HepG2 (cell line): ENCODE measurements around the gene MICB. TPM values are rescaled to one million over a fixed set of nuclear protein-coding genes. Genes with fewer than 3 reads are reported as not detected.
A peak's percentile ranks its signal among the peaks of the same experiment; 100 is the strongest.

Experiments used
- CENPX ChIP-seq: sonication (generic); formaldehyde crosslinking; IDR thresholded peaks from 2 replicates; pipeline ENCODE4 v1.9.0; 2021; ENCODE audit warnings: mild to moderate bottlenecking, missing genetic modification reagents, moderate library complexity
- FOXA3 ChIP-seq: IDR thresholded peaks from 2 replicates; pipeline ENCODE4 v1.6.1; 2016; ENCODE audit warnings: missing genetic modification reagents, missing compliant biosample characterization
- GMEB2 ChIP-seq: IDR thresholded peaks from 2 replicates; pipeline ENCODE4 v1.6.1; 2016; ENCODE audit warnings: missing biosample characterization, missing genetic modification reagents, low read depth
- ISX ChIP-seq: sonication (generic); formaldehyde crosslinking; conservative IDR thresholded peaks from 2 replicates; pipeline ENCODE4 v1.5.0; 2020; ENCODE audit warnings: missing genetic modification reagents
- KAT8 ChIP-seq: IDR thresholded peaks from 2 replicates; pipeline ENCODE4 v1.6.1; 2016; ENCODE audit warnings: missing genetic modification reagents, missing compliant biosample characterization
- KDM3A ChIP-seq: IDR thresholded peaks from 2 replicates; pipeline ENCODE4 v1.6.1; 2018; ENCODE audit warnings: low read depth, missing compliant biosample characterization
- NRL ChIP-seq: sonication (generic); formaldehyde crosslinking; IDR thresholded peaks from 2 replicates; pipeline ENCODE4 v1.5.0; 2020; ENCODE audit warnings: missing genetic modification reagents, mild to moderate bottlenecking, moderate library complexity, borderline replicate concordance
- PHF5A ChIP-seq: IDR thresholded peaks from one replicate; pipeline ENCODE4 v1.6.1; 2018; ENCODE audit warnings: low read depth, missing genetic modification reagents; ENCODE audit not compliant: unreplicated experiment
- POLR2A ChIP-seq, 2 experiments: IDR thresholded peaks; 2 replicates each; pipeline ENCODE4 v1.6.1; 2011; ENCODE audit warnings: low read depth in 2 of 2, low read length in 2 of 2, mild to moderate bottlenecking in 1 of 2, moderate library complexity in 1 of 2; ENCODE audit not compliant: insufficient read depth in 1 of 2
- REL ChIP-seq: sonication (generic); formaldehyde crosslinking; conservative IDR thresholded peaks from 2 replicates; pipeline ENCODE4 v1.8.0; 2022; ENCODE audit warnings: mild to moderate bottlenecking, missing genetic modification reagents, moderate library complexity
- SCMH1 ChIP-seq: sonication (generic); formaldehyde crosslinking; IDR thresholded peaks from 2 replicates; pipeline ENCODE4 v1.9.0; 2021; ENCODE audit warnings: missing genetic modification reagents, mild to moderate bottlenecking, borderline replicate concordance
- SRSF9 ChIP-seq: fragments of 200-400 bp; formaldehyde crosslinking; IDR thresholded peaks from 2 replicates; pipeline ENCODE4 v1.6.1; 2018; ENCODE audit warnings: borderline replicate concordance, mild to moderate bottlenecking, low read depth, low read length; ENCODE audit not compliant: insufficient read depth, poor library complexity, severe bottlenecking
- USF2 ChIP-seq, 2 experiments: sonication (generic) in 1 of 2; formaldehyde crosslinking in 1 of 2; IDR thresholded peaks; 2 replicates each; pipeline versions ENCODE4 v1.5.1 to v1.6.1; 2011 to 2020; ENCODE audit warnings: borderline replicate concordance in 1 of 2, low read depth in 1 of 2, low read length in 1 of 2, mild to moderate bottlenecking in 1 of 2, missing genetic modification reagents in 1 of 2, moderate library complexity in 1 of 2
- ZBTB4 ChIP-seq: sonication (generic); formaldehyde crosslinking; IDR thresholded peaks from 2 replicates; pipeline ENCODE4 v1.4.0; 2020; ENCODE audit warnings: missing genetic modification reagents, mild to moderate bottlenecking, borderline replicate concordance
- ZFP62 ChIP-seq: sonication (generic); formaldehyde crosslinking; IDR thresholded peaks from 2 replicates; pipeline ENCODE4 v1.4.0; 2020; ENCODE audit warnings: missing genetic modification reagents
- ZNF34 ChIP-seq: sonication (generic); formaldehyde crosslinking; IDR thresholded peaks from 2 replicates; pipeline ENCODE4 v1.4.0; 2020; ENCODE audit warnings: mild to moderate bottlenecking, missing genetic modification reagents, borderline replicate concordance
- ZNF564 ChIP-seq: sonication (generic); formaldehyde crosslinking; IDR thresholded peaks from 2 replicates; pipeline ENCODE4 v1.8.1; 2023; ENCODE audit warnings: mild to moderate bottlenecking, missing genetic modification reagents
- ZNF570 ChIP-seq: sonication (generic); formaldehyde crosslinking; IDR thresholded peaks from 2 replicates; pipeline ENCODE4 v1.4.0; 2020; ENCODE audit warnings: mild to moderate bottlenecking, missing genetic modification reagents, borderline replicate concordance
- ZNF709 ChIP-seq: sonication (generic); formaldehyde crosslinking; IDR thresholded peaks from 2 replicates; pipeline ENCODE4 v1.5.0; 2020; ENCODE audit warnings: mild to moderate bottlenecking, missing genetic modification reagents
- ZNF724P ChIP-seq: sonication (generic); formaldehyde crosslinking; IDR thresholded peaks from 2 replicates; pipeline ENCODE4 v1.8.0; 2022; ENCODE audit warnings: missing genetic modification reagents, borderline replicate concordance
- ZSCAN12 ChIP-seq: sonication (generic); formaldehyde crosslinking; IDR thresholded peaks from 2 replicates; pipeline ENCODE4 v1.9.0; 2021; ENCODE audit warnings: mild to moderate bottlenecking, missing genetic modification reagents
- ZSCAN30 ChIP-seq: sonication (generic); formaldehyde crosslinking; IDR thresholded peaks from 2 replicates; pipeline ENCODE4 v1.5.0; 2020; ENCODE audit warnings: mild to moderate bottlenecking, missing genetic modification reagents
- polyA plus RNA-seq, 8 experiments: library from polyadenylated mRNA; depleted of rRNA in 3 of 8; stranded (reverse) in 7 of 8; unstranded in 1 of 8; fragments of >200 nt; fragmentation: Illumina TruSeq in 4 of 8; extraction: Trizol in 4 of 8; gene quantifications; 2 replicates each; pipeline versions ENCODE4 v1.2.1 to v1.2.3, GENCODE V29; 2011 to 2016; ENCODE audit warnings: low read depth in 4 of 8, missing spikeins in 1 of 8, mixed read lengths in 1 of 8; ENCODE audit not compliant: insufficient read depth in 1 of 8
- total RNA-seq, 5 experiments: library from RNA; depleted of rRNA; stranded (reverse); fragments of >200 nt; fragmentation: Illumina TruSeq; extraction: Trizol; gene quantifications; 2 replicates each; pipeline ENCODE4 v1.2.3, GENCODE V29; 2016; ENCODE audit warnings: low read depth in 1 of 5

The MICB gene
- total and polyA plus RNA-seq, 2 of the 13 experiments (the other 11 are each of a cell fraction or from before 2014, with no cell fraction given), result 12.5 to 12.8 TPM

- TF ChIP-seq ZBTB4 (CRISPR knock-in tag), result peak; percentile 83; the same call in 1 of the 2 replicates
- TF ChIP-seq ZNF709 (CRISPR knock-in tag), result no peak
- no peak for TF ChIP-seq FOXA3 (CRISPR knock-in tag)
- no peak for TF ChIP-seq ZNF34 (CRISPR knock-in tag)
- TF ChIP-seq KDM3A (CRISPR knock-in tag), result no peak; the same call in 1 of the 2 replicates
- TF ChIP-seq ZSCAN30 (CRISPR knock-in tag), result no peak
- TF ChIP-seq SRSF9, result no peak
- no peak for TF ChIP-seq CENPX (CRISPR knock-in tag)
- TF ChIP-seq KAT8 (CRISPR knock-in tag), result peak; percentile 66
- no peak for TF ChIP-seq ISX (CRISPR knock-in tag)
- no peak for TF ChIP-seq ZNF724P (CRISPR knock-in tag)
- TF ChIP-seq ZFP62, result no peak
- TF ChIP-seq ZSCAN12, result no peak
- no peak for TF ChIP-seq USF2 (IDR thresholded peaks at IDR 0.05; ENCODE audit: low read depth, low read length)
- TF ChIP-seq USF2 (CRISPR knock-in tag; IDR thresholded peaks at IDR 0.05; ENCODE audit: borderline replicate concordance), result no peak
- TF ChIP-seq ZNF564, result no peak
- TF ChIP-seq NRL (CRISPR knock-in tag), result no peak
- no peak for TF ChIP-seq GMEB2 (CRISPR knock-in tag)
- no peak for TF ChIP-seq ZNF570 (CRISPR knock-in tag)
- TF ChIP-seq SCMH1 (CRISPR knock-in tag), result no peak
- no peak for TF ChIP-seq PHF5A (CRISPR knock-in tag)
- TF ChIP-seq REL (CRISPR knock-in tag), result no peak
- no peak for TF ChIP-seq POLR2A (IDR thresholded peaks at IDR 0.05; ENCODE audit: insufficient read depth in 1 of 2, low read depth in 2 of 2, low read length in 2 of 2)
Measured at GRCh38 chr6:31547727-31548543, 50.0 kb downstream of the MICB start (continued).
